OCI-LY1 (cell line): Measurements from ENCODE around the gene SLC45A1.

Source experiments
- H2AFZ ChIP-seq: fragments of 200-600 bp; sonication (generic), shearing (Covaris generic); 2 replicates; pipeline ENCODE4 v1.6.0; 2014; ENCODE audit warnings: antibody characterized with exemption, mild to moderate bottlenecking, low read length
- H3F3A ChIP-seq: fragments of 200-600 bp; sonication (generic), shearing (Covaris generic); 2 replicates; pipeline ENCODE4 v1.6.0; 2014; ENCODE audit warnings: mild to moderate bottlenecking, antibody characterized with exemption, low read length, moderate library complexity; ENCODE audit not compliant: insufficient read depth
- H3K27ac ChIP-seq: fragments of 200-600 bp; sonication (generic); 2 replicates; pipeline ENCODE4 v1.5.1; 2014; ENCODE audit warnings: low read length, mixed run types, mild to moderate bottlenecking, low read depth; ENCODE audit not compliant: poor library complexity, severe bottlenecking
- H3K27me3 ChIP-seq: fragments of 200-600 bp; sonication (generic); 2 replicates; pipeline ENCODE4 v1.6.0; 2014; ENCODE audit warnings: antibody characterized with exemption, mild to moderate bottlenecking, low read length, moderate library complexity; ENCODE audit not compliant: insufficient read depth
- H3K36me3 ChIP-seq: fragments of 200-600 bp; sonication (generic); 2 replicates; pipeline ENCODE4 v1.6.1; 2014; ENCODE audit warnings: mild to moderate bottlenecking, antibody characterized with exemption, low read length, moderate library complexity, mixed read lengths; ENCODE audit not compliant: insufficient read depth
- H3K4me1 ChIP-seq: fragments of 200-600 bp; sonication (generic); 2 replicates; pipeline ENCODE4 v1.5.1; 2014; ENCODE audit warnings: mild to moderate bottlenecking, low read length, moderate library complexity; ENCODE audit not compliant: insufficient read depth, severe bottlenecking
- H3K4me2 ChIP-seq: fragments of 200-600 bp; sonication (generic), shearing (Covaris generic); 2 replicates; pipeline ENCODE4 v1.6.1; 2014; ENCODE audit warnings: low read length
- H3K4me3 ChIP-seq: fragments of 200-600 bp; sonication (generic); 2 replicates; pipeline ENCODE4 v1.5.1; 2014; ENCODE audit warnings: low read length, low read depth, mild to moderate bottlenecking, mixed read lengths; ENCODE audit not compliant: poor library complexity, severe bottlenecking
- H3K79me2 ChIP-seq: fragments of 200-600 bp; shearing (Covaris generic); 2 replicates; pipeline ENCODE4 v1.6.1; 2016; ENCODE audit warnings: mixed run types, low read length, mixed read lengths; ENCODE audit not compliant: insufficient read depth
- H3K9ac ChIP-seq: fragments of 200-600 bp; sonication (generic), shearing (Covaris generic); 2 replicates; pipeline ENCODE4 v1.6.1; 2014; ENCODE audit warnings: mild to moderate bottlenecking, low read length, mixed read lengths
- H3K9me2 ChIP-seq: fragments of 200-600 bp; sonication (generic), shearing (Covaris generic); 2 replicates; pipeline ENCODE4 v1.6.1; 2014; ENCODE audit warnings: low read depth, mild to moderate bottlenecking, low read length, mixed read lengths
- H3K9me3 ChIP-seq: fragments of 200-600 bp; shearing (Covaris generic); 2 replicates; pipeline ENCODE4 v1.6.1; 2014; ENCODE audit warnings: low read length, mixed read lengths
- H4K20me1 ChIP-seq: fragments of 200-600 bp; sonication (generic), shearing (Covaris generic); 2 replicates; pipeline ENCODE4 v1.6.0; 2016; ENCODE audit warnings: mild to moderate bottlenecking, low read length; ENCODE audit not compliant: insufficient read depth
- CTCF ChIP-seq: fragments of 200-600 bp; sonication (generic), shearing (Covaris generic); IDR thresholded peaks from 2 replicates; pipeline ENCODE4 v1.5.1; 2017; ENCODE audit warnings: mild to moderate bottlenecking, antibody characterized with exemption, low read length, moderate library complexity, mixed read lengths
- EZH2 ChIP-seq: fragments of 200-600 bp; sonication (generic), shearing (Covaris generic); IDR thresholded peaks from 2 replicates; pipeline ENCODE4 v1.8.0; 2017; ENCODE audit warnings: borderline replicate concordance, mixed run types, mild to moderate bottlenecking, antibody characterized with exemption, low read length, moderate library complexity, mixed read lengths

Gene SLC45A1

GRCh38 chr1:8370046-8370881 lies 52.4 kb downstream of the SLC45A1 start:
- H3K27ac ChIP-seq, result no peak overlapping the region
- H3K9ac ChIP-seq, result no peak overlapping the region
- TF ChIP-seq EZH2, result no peak
- no peak for TF ChIP-seq CTCF
- no peak overlapping the region for H3K4me2 ChIP-seq
- H3F3A ChIP-seq, result no peaks in the 10 kb centered on the region
- no peak overlapping the region for H3K4me3 ChIP-seq
- H4K20me1 ChIP-seq, result no peaks in the 10 kb centered on the region
- H3K79me2 ChIP-seq, result peaks cover 65% of the 10 kb centered on the region
- peaks cover 18% of the 10 kb centered on the region for H3K4me1 ChIP-seq
- H3K36me3 ChIP-seq, result peaks cover 83% of the 10 kb centered on the region
- H2AFZ ChIP-seq, result no peak overlapping the region
- H3K27me3 ChIP-seq, result no peaks in the 10 kb centered on the region
- H3K9me2 ChIP-seq, result no peaks in the 10 kb centered on the region
- H3K9me3 ChIP-seq, result no peaks in the 10 kb centered on the region

GRCh38 chr1:8370905-8371315 lies 53.0 kb downstream of the SLC45A1 start:
- Histone ChIP-seq H3K4me3 (no peak overlapping the region), H4K20me1 (no peaks in the 10 kb centered on the region), H3F3A (no peaks in the 10 kb centered on the region), H3K27ac (no peak overlapping the region), H3K27me3 (no peaks in the 10 kb centered on the region), H2AFZ (no peak overlapping the region), H3K9ac (no peak overlapping the region), H3K4me2 (no peak overlapping the region), H3K9me2 (no peaks in the 10 kb centered on the region), H3K9me3 (no peaks in the 10 kb centered on the region), H3K79me2 (peaks cover 67% of the 10 kb centered on the region), H3K36me3 (peaks cover 77% of the 10 kb centered on the region), H3K4me1 (peaks cover 18% of the 10 kb centered on the region)
- TF ChIP-seq CTCF, result no peak
- no peak for TF ChIP-seq EZH2

DNA sequence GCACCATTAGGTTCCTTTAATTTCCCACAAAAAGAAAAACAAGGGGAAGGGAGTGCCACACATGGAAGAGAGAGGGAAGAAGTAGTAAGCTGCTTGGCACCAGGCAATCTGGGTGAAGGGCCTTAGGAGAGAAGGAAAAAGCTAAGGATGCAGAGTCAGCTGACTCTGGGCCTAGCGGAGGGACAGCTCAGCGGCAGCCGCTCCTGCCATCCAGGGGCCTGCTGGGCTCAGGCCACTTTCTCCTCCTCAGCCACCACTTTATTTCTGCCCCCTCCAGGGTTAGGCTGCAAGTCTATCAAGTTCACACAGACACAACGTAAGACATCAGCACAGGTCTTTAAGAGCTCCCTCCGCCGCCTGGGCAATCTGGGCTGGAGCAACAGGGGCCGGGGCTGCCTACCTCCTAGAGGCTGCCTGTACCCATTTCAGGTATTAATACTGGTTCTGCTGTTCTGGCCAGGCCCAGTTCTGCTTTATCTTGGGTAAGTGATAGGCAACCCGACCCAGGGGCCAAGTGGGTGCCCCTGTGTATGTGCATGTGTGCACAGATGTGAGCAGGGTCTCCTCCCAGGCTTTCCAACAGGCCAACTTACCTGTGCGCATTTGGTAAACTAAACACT lies 53.6 kb downstream of the SLC45A1 start:
- Histone ChIP-seq H3K27ac (no peak overlapping the region), H3F3A (no peaks in the 10 kb centered on the region)

More for the DNA sequence above, 53.6 kb downstream of the SLC45A1 start:
- H3K9ac ChIP-seq, result no peak overlapping the region
- TF ChIP-seq CTCF (no peak), EZH2 (no peak)
- no peaks in the 10 kb centered on the region for H3K9me3 ChIP-seq
- peaks cover 16% of the 10 kb centered on the region for H3K4me1 ChIP-seq
- H3K27me3 ChIP-seq, result no peaks in the 10 kb centered on the region
- no peak overlapping the region for H3K4me2 ChIP-seq
- peaks cover 77% of the 10 kb centered on the region for H3K36me3 ChIP-seq
- no peak overlapping the region for H2AFZ ChIP-seq
- H4K20me1 ChIP-seq, result no peaks in the 10 kb centered on the region
- peaks cover 73% of the 10 kb centered on the region for H3K79me2 ChIP-seq
- H3K9me2 ChIP-seq, result no peaks in the 10 kb centered on the region
- H3K4me3 ChIP-seq, result no peak overlapping the region
